KOPT-K1 (cell line): Measurements from ENCODE around the gene SPAAR.
A peak's percentile ranks its signal among the peaks of the same experiment; 100 is the strongest.

Experiments used
- H3K27ac ChIP-seq: fragments of 200-600 bp; sonication (generic); 2 replicates; pipeline ENCODE4 v1.5.1; 2016; ENCODE audit warnings: antibody characterized with exemption, mild to moderate bottlenecking, low read depth, low read length; ENCODE audit not compliant: poor library complexity, severe bottlenecking
- H3K36me3 ChIP-seq: fragments of 200-600 bp; sonication (generic); 2 replicates; pipeline ENCODE4 v1.5.1; 2017; ENCODE audit warnings: antibody characterized with exemption, mild to moderate bottlenecking, low read length, moderate library complexity; ENCODE audit not compliant: insufficient read depth
- H3K9me3 ChIP-seq: fragments of 200-600 bp; sonication (generic); 2 replicates; pipeline ENCODE4 v1.5.1; 2017; ENCODE audit warnings: antibody characterized with exemption, low read length, mild to moderate bottlenecking; ENCODE audit not compliant: insufficient read depth, poor library complexity, severe bottlenecking

Gene SPAAR

DNA sequence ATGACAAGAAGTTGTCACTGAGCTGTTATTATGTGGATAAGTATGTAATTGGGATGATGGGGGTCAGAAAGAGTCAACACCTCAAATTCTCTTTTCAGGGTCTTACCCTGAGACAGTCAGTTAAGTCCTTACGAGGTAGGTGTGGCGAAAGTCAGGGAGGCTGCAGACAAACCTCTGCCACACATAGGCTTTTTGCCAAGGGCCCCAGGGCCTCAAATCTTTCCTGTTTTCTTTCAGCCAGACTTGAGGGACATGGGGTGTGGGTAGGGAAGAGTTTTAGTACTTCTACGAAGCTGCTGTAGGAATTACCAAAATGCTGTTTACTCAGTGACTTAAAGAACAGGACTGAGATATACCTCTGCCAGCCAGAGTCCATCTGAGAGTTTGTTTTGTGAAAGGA is 34.9 kb downstream of the SPAAR start:
- peak overlapping the region; percentile 27 for H3K27ac ChIP-seq

GRCh38 chr9:35944841-35945240 is 35.6 kb downstream of the SPAAR start:
- Histone ChIP-seq H3K36me3 (no peaks in the 10 kb centered on the region), H3K9me3 (no peaks in the 10 kb centered on the region), H3K27ac (peak overlapping the region; percentile 27)

More for the DNA sequence above, 34.9 kb downstream of the SPAAR start:
- no peaks in the 10 kb centered on the region for H3K9me3 ChIP-seq
- H3K36me3 ChIP-seq, result no peaks in the 10 kb centered on the region

DNA sequence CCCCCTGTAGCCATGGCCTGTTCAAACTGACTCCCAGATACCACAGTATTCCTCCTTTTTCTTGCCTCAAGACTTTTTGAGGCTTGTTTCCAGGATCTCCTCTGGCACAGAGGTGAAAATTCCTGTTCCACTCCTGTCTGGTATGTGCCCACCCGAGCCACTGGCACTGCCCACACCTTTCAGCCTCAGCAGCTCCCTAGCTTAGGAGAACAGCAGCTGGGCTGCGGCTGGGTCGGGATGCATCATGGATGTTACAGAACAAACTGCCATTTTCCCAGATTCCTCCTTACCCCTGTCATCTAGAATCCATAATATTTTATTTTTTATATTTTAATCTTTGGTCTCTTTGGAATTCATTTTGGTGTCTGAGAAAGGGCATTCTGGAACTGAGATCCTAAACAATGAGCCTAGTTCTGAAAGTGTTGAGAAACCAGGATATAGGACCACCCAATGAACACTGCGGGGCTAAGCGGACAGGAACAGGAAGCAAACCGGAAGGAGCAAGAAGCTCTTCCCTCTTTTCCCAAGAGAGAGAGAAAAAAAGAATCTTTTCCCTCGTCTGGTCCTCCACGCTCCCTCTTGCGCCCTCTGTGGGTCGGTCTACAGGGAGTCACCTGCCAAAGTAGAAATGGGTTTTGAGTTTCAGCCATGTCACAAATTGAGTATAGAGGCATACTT is 36.2 kb downstream of the SPAAR start:
- Histone ChIP-seq H3K36me3 (no peaks in the 10 kb centered on the region), H3K27ac (peak overlapping the region; percentile 27), H3K9me3 (no peaks in the 10 kb centered on the region)

DNA sequence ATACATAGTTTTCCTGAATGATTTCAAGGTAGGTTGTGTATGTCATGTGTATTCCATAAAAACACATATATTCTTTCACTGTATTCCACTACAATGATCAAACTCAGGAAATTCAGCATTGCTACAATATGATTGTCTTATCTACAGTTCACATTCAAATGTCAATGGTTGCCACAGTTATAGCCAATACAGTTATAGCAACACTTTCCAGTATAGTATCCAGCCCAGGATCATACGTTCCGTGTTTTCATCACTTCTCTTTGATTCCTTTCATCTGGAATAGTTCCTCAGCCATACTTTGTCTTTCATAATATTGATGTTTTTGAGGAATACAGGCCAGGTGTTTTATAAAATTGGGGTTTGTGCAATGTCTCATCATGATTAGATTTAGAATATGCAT is 39.2 kb downstream of the SPAAR start:
- H3K36me3 ChIP-seq, result no peaks in the 10 kb centered on the region
- H3K9me3 ChIP-seq, result no peaks in the 10 kb centered on the region
- no peak overlapping the region for H3K27ac ChIP-seq

- H3K27ac ChIP-seq, result no peak overlapping the region
- H3K36me3 ChIP-seq, result no peaks in the 10 kb centered on the region
- H3K9me3 ChIP-seq, result no peaks in the 10 kb centered on the region
Observed at GRCh38 chr9:35948901-35949318, 39.6 kb downstream of the SPAAR start.

DNA sequence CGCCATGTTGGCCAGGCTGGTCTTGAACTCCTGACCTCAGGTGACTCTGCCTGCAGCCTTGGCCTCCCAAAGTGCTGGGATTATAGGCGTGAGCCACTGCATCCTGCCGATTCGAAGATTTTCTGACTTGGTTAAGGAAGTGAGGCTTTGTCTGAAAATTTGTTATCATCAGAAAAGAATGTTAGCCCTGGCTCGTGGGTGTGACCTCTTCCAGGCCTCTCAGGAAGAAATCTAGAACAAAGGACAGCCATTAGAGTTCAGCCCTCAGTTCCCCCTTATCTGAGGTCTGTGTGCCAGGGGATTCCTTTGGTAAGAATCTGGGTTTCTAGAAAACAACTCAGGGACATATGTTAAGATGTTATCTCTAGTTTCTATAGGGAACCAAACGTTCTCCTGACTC is 42.4 kb downstream of the SPAAR start:
- Histone ChIP-seq H3K27ac (no peak overlapping the region), H3K36me3 (no peaks in the 10 kb centered on the region), H3K9me3 (no peaks in the 10 kb centered on the region)

- Histone ChIP-seq H3K9me3 (no peaks in the 10 kb centered on the region), H3K36me3 (no peaks in the 10 kb centered on the region), H3K27ac (no peak overlapping the region)
Observed at GRCh38 chr9:35952526-35953191, 43.4 kb downstream of the SPAAR start.

GRCh38 chr9:35954942-35955546 is 45.8 kb downstream of the SPAAR start:
- Histone ChIP-seq H3K27ac (no peak overlapping the region), H3K36me3 (no peaks in the 10 kb centered on the region), H3K9me3 (no peaks in the 10 kb centered on the region)

DNA sequence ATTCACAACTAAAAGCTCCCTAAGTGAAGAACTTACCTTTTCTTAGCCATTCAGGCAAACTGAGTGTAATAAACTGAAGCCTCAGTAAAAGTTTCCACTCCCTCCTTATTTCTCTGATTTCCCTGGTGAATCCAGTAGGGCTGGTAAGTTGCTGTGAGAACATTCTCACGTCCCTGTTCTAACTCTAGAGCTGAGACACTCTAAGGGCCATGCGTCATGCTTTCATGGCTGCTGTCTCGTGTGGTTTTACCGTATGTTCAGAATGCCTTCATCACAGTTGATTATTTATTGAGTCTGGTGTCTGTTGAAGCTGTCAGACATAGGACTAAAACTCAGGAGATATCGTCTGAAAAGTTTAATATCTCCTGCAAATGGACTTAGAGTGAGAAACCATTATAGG is 47.4 kb downstream of the SPAAR start:
- no peaks in the 10 kb centered on the region for H3K36me3 ChIP-seq

DNA sequence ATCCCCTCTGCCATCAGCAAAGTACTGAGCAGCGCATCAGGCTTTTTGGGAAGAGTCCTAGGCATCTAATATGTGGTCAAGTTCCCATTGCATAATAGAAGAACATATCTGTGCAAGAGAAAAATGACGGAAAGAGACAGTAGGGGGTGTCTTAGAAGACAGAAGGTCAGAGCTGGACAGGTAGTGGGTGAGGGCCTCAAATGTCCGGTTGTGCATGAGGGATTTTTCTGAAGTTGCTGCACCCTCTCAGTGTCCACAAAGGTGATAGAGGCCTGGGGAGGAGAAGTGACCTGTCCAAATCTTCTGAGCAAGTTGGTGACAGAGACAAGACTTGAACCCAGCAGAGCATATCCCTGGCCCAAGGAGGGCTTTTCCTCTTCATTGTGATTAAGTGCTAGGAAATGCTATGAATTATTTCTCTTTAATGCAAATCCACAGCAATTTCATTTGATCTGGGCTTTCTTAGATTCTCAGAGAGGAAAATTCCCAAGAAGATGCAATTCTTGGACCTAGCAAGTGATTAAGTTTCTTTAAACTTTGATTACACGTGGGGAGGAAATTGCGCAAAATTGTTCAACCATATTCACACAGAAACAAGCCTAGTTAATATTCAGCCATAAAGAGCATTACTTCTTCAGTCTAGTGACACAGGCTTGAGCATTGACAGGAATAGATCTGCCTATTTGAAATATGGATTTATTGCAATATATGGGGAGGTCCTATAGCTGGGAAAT is 49.0 kb downstream of the SPAAR start, which contains the start of gene OR2S2:
Gene OR2S2, minus strand, starts transcription at position 51 of the 734 bp plus-strand sequence. CDS start 56 bp downstream, outside the sequence.
- Histone ChIP-seq H3K27ac (no peak within 1 kb of the TSS), H3K9me3 (no peaks in the 10 kb centered on the region), H3K36me3 (no peaks in the 10 kb centered on the region)

More for the DNA sequence above, 47.4 kb downstream of the SPAAR start:
- H3K27ac ChIP-seq, result no peak overlapping the region
- no peaks in the 10 kb centered on the region for H3K9me3 ChIP-seq

DNA sequence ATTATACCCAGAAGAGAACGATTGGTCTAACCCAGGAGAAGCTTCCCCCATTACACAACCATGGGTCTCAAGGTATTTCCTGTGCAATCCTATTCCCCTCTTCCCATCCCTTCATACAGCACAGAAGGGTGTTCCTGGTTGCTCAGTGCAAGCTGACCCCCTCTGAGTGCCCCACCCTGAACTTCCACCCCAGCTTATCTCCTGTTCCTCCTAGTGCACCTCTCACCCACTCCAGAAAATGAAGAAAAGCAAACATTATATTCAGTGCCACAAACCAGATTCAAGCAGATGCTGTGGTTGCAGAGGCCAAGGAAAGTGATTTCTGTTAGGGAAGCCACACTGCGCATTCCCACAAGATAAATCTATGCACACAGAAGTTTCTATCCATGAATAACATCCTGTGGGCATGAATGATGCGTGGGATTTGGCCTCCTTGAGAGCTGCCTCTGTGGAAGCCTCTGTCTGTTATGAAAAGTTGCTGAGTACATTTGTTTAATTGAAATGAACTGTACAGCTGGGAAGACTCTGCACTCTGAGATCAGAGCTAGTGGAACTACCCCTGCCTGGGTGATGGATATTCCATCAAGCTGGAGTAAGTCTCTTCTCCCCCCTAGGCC is 50.9 kb downstream of the SPAAR start:
- Histone ChIP-seq H3K27ac (no peak overlapping the region), H3K9me3 (no peaks in the 10 kb centered on the region), H3K36me3 (no peaks in the 10 kb centered on the region)
